NCI-H2227 (cell line): ENCODE measurements around the gene PLCE1.

Experiments
- DNase-seq: peaks from one replicate; lab custom pipeline; 2025; ENCODE audit not compliant: unreplicated experiment; lab: John Stamatoyannopoulos, UW

Gene PLCE1

GRCh38 chr10:94018107-94018506, 24.4 kb downstream of the PLCE1 start:
- DNase-seq: no peak

GRCh38 chr10:94023906-94024305, 30.2 kb downstream of the PLCE1 start:
- DNase-seq: no peak

GRCh38 chr10:94024407-94024806, 30.7 kb downstream of the PLCE1 start:
- no peak for DNase-seq

- DNase-seq: no peak
Observed at GRCh38 chr10:94025806-94026205, 32.1 kb downstream of the PLCE1 start.

- DNase-seq: no peak
Observed at GRCh38 chr10:94027197-94027596, 33.5 kb downstream of the PLCE1 start.

- DNase-seq: no peak
Observed at GRCh38 chr10:94029955-94030354, 36.2 kb downstream of the PLCE1 start.

GRCh38 chr10:94035982-94036765, 42.4 kb downstream of the PLCE1 start:
- DNase-seq: no peak

- no peak for DNase-seq
Observed at GRCh38 chr10:94036766-94037033, 43.0 kb downstream of the PLCE1 start.

GRCh38 chr10:94037286-94037685, 43.6 kb downstream of the PLCE1 start:
- DNase-seq: no peak

GRCh38 chr10:94038024-94038423, 44.3 kb downstream of the PLCE1 start:
- DNase-seq: no peak

- no peak for DNase-seq
Observed at GRCh38 chr10:94041206-94041605, 47.5 kb downstream of the PLCE1 start.

GRCh38 chr10:94042001-94042833, 48.5 kb downstream of the PLCE1 start:
- DNase-seq: no peak

GRCh38 chr10:94042834-94043175, 49.1 kb downstream of the PLCE1 start:
- DNase-seq: no peak
